Hepatic stellate cell (primary cell): ENCODE data around the gene RIPOR2.
"Not testable (repeated sequence)": the region's sequence is repeated elsewhere in the genome, so short reads cannot be mapped to it uniquely, and the experiment has no call there.

ENCODE experiments used
- DNase-seq: peaks from one replicate; pipeline ENCODE4 v3.0.0; 2011; ENCODE audit warnings: low spot score

The RIPOR2 gene

DNA sequence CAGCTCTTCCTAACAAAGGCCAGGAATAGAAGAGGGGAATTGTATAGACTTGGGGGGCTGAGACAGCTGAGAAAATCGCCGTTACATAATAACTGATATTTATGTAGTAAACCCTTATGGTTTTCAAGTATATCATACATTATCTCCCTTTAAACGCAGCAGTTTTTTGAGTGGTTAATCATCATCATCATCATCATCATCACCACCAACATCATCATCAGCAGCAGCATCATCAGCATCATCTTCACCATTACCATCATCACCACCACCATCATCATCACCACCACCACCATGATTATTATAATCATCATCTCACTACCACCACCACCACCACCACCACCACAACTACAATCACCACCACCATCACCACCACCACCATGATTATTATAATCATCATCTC lies 9.1 kb downstream of the RIPOR2 start:
- DNase-seq = not testable (repeated sequence)

DNA sequence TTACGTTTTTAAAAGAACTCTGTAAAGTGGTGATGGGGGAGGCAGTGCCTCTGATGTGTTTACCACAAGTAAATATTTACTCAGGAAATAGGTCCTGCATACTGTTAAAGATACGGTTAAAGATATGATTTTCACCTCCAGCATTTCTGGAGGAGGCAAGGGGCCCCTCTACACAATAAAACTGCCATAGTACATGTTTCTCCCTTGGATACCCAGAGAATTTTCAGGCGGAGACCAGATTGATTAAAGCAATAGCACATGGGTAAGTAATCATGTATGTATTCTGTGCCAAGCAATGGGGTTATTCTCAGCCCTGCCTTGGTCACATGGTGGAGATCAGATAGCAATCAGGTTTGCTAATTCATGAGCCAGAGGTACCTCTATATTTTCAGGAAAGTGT lies 9.6 kb downstream of the RIPOR2 start:
- DNase-seq = no peak

DNA sequence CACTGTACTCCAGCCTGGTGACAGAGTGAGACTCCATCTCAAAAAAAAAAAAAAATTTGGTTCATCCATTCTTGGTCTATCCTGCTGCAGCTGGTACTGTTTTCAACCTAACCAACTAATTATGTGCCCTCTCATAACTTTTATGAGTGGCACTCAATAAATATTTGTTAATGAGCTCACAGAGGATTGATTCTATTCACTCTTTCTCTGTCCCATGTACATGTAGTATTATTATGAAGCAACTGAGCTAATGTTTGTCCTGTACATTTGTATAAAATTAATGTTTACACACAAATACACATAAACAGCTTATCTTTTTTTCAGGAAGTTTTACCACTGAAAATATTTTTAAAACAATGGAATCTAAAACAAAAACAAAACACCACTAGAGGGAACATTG lies 10.1 kb downstream of the RIPOR2 start:
- DNase-seq = no peak

DNA sequence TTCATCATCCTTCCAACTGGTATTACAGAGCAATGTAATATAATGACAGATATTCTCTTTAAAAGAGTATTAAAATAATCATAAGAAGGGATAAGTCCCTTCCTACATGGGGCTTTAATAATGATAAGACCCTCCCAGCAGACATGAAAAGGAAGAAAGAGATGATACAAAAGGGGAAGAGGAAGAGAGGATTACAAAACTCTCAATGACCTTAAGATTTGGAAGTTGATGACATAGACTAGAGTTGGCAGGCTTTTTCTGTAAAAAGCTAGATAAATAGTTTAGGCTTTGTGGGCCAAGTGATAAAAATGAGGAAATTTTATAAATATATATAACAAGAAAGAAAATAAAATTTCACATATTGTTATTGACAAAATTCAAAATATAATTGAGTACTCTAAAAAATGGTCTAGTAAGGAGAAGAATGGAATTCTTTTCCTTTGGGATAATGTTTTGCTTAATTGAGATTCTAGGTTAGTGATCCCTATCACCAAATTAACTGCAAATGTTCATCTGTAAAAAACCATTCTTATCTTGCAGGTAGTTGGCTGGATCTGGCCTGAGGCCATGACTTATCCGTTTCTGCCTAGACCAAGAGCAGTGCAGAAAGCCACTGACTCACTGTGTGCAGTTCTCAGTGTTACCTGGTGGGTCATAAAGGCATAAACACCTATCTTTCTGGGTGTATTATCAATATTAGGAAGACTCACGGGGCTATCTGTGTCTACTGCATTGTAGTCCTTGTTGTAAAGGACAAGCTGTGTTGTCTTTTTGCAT lies 11.0 kb downstream of the RIPOR2 start:
- DNase-seq = no peak

DNA sequence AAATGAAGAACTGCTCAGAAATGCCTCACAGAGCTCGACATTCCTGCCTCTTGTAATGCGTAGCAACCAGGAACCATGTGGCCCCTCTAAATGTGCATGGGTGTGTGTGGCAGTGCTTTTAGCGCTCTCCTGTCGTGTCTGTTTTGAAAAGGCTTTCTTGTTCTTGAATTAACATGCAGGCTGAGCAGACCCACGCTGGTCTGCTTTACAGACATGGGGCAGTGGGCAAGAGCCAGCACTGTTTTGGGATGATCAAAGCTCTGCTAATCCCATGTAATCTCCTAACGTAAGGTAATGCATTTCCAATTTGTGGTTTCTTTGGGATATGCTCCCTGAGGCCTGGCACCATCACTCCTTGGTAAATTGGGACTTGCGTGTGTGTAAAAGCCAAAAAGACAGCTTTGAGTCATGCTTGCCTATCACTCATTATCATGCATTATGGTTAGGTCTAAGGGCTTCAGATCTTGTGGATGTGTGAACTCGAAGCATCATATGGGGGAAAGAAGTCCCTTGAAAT lies 11.8 kb downstream of the RIPOR2 start:
- DNase-seq = no peak

DNA sequence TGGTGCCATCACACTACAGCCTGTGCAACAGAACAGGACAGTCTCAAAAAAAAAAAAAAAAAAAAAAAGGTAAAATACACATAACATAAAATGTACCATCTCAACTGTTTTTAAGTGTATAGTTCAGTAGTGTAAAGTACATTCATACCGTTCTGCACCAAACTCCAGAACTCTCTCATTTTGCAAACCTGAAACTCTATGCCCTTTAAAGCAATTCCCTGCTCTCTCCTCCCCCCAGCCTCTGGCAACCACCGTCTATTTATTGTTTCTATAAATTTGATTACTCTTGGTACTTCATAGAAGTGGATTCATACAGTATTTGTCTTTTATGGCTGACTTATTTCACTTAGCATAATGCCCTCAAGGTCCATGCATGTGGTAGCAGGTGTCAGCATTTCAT lies 12.9 kb downstream of the RIPOR2 start:
- no peak for DNase-seq

DNA sequence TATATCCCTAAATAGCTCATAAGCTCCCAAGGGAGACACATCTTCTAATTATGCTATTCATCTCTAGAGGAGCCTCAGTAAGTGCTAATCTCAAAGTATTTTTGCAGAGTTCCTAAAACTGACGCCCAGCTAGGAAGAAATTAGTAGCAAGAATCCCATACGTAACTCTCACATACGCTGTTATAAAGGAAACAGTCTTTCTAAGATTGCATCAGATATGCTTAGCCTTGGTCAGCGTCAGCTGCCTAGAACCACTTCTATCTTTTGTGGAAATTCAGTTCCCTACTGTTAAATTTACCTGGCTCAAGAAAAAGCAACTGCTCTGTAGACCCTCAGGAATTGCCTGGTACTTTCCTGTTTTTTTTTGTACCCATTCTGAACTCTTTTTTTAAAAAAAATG lies 13.6 kb downstream of the RIPOR2 start:
- DNase-seq = no peak

DNA sequence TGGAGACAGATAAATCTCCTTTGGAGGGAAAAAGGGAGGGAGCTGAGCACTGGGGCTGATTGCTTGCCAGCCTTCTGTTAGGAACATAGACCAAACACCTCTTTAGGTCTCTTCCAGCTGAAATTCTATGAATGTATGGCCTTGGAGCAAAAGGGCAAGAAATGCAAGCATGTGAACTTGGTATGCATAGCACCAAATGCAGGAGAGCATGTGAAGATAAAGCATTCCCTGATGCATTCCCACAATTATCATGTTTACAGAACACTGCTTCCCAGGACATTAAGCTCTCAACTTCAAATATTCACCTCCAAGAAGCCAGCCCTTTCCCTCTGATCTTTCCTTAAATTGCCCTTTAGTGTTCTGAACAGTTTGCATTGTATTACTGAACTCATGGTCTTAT lies 15.6 kb downstream of the RIPOR2 start:
- no peak for DNase-seq

DNA sequence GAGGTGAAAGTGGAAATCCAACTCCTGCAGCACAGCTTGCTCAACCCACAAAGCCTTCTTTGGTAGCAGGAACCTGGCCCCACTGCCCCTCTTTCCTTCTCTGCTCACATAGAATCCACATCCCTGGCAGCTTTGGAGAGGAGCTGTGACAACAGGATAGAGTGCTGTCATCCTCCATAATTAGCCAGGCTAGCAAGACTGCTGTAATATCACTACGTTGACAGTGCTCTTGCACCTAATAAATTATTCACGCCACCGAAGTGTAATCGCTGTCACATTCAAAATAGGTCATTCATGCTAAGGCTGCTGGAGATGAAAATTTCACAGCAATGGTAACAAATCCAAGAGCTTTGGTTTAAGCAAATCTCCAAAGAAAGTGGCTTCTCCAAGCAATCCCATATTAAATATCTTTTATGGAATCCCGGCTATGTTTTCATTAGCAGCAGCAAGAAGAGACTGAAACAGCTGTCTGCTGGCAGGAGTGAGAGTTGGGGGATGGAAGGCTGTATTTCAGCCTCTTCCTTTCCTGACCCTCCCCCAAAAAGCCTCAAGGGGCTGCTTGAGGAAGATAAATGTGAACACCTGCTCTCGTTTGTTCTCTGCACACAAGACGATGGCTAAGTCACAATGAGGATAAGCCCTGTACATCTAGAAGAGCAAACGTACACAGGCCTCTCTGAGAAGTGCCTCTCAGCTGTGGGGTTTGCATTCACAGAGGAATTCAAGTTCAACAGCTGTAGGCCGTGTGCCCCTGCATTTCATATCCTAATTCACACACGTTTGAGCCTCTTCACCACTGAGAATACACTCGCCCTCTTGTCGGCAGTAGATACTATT lies 16.5 kb downstream of the RIPOR2 start:
- no peak for DNase-seq

DNA sequence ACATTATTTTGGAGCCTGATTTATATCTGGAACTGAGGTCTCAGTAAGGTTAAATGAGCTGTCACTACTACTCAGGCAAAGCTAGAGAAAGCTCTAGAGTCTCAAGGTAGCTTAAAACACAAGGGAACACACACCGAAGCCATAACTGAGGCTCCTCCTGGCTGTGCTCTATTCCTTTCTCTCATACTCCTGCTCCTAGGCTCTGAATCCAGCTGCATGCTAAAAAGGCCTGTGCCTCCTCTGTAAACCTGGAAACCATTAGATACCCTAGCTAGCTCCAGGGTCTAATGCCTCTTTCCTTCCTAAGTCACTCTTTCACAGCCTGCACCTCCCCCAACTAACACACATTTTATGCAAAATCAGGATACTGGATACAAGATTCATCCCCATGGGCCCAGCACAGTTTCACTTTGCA lies 17.1 kb downstream of the RIPOR2 start:
- DNase-seq = no peak

DNA sequence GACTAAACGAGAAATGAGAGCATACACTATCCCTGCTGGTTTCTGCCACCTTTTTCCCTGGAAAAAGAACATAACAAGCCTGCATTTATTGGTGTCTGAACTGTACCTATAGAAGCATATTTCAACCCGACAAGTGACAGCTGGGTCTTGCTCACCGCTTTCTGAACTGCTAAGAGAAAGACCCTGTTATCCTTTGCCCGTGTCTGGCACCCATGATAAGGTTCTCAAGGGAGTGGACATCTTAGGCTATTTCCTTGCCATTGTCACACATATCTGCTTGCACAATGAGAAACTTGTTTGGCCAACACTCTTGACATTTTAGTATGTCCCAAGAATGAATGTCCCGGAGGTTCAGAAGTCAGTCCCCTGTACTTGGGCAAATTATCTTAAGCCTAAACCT lies 19.3 kb downstream of the RIPOR2 start:
- DNase-seq = no peak

DNA sequence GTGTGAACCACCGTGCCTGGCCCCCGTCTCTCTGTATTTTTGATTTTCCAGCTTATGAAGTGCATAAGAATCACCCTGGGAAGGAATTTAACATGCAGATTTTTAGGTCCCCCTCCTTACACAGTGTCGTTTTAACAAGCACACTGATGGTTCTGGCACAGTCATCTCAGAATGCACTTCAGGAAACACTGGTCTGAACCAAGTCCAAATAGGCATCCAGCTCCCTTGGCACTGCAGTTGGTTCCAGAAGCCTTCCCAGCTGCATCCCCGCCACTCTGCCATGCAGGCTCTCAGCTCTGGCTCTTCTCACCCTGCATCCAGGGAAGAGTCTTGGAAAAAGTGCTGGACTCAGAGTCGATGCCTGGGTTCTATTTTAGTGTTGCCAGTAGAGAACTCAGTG lies 20.1 kb downstream of the RIPOR2 start:
- no peak for DNase-seq

DNA sequence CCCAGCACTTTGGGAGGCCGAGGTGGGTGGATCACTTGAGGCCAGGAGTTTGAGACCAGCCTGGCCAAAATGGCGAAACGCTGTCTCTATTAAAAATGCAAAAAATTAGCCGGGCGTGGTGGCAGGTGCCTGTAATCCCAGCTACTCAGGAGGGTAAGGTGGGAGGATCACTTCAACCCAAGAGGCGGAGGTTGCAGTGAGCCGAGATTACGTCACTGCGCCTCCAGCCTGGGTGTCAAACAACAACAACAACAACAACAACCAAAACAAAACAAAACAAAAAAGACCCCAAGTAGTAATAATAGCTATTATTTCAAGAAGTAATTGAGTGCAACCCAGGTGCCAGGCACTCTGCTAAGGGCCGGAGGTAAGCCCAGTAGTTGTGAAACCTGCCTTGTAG lies 21.7 kb downstream of the RIPOR2 start:
- not testable (repeated sequence) for DNase-seq

DNA sequence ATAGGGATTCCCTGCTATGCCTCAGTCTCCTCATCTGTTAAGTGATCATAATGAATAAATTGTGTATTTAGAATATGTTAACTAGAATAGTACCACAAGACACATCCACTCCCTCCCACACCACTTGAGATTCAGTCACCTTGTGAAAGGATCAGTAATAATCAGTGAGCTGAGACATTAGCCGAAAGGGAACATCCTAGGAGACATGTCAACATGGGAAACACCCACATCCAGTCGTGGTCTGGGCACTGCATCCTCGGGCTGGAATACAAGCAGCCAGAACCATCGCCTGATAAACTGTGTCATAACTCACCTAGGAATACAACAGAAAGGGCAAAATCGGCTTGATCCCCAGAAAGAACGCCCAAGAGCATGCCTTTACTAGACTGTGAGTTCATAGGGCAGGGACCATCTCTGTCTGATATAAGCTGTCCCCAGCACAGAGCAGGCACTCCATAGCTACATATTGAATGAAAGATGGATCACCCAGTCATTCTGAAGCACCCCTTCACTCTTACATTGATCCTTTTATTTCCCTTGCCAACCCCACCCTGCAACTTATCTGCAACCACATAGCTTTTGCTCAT lies 23.9 kb downstream of the RIPOR2 start:
- DNase-seq = no peak

DNA sequence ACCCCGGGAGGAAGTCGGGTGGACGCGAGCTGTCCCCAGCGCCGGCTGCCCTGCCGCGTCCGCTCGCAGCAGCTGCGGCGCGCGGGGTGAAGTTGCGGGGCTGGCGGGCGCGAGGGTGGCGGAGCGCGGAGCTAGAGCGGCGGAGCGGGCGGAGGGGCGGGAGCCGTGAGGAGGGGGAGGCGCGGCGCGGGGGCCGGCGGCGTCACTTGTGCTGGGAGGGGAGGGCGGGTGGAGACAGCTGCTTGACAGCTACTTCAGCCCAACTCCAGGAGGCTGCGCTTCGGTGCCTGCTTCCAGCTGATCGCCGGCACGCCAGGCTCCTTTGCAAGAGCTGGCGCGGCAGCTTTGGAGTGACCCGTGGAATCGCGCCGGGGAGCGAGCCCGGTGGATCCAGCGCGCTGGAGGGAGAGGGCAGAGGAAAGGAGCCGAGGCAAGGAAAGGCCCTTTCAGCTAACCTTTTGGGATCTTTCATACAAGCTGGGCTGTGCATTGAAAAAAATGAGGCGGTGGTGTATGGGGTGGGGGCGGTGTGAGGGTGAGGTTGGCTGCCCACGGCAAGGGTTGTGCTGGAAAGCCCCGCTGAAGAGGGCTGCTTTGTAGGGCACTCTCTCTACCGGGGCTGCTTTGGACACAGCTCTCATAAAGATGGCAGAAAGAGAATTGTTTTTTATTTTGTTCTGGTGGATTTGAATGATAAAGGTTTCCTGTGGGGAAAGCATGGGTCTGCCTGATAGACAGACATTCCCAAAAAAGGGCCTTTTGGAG lies 24.6 kb downstream of the RIPOR2 start:
- peak; percentile 34 for DNase-seq

DNA sequence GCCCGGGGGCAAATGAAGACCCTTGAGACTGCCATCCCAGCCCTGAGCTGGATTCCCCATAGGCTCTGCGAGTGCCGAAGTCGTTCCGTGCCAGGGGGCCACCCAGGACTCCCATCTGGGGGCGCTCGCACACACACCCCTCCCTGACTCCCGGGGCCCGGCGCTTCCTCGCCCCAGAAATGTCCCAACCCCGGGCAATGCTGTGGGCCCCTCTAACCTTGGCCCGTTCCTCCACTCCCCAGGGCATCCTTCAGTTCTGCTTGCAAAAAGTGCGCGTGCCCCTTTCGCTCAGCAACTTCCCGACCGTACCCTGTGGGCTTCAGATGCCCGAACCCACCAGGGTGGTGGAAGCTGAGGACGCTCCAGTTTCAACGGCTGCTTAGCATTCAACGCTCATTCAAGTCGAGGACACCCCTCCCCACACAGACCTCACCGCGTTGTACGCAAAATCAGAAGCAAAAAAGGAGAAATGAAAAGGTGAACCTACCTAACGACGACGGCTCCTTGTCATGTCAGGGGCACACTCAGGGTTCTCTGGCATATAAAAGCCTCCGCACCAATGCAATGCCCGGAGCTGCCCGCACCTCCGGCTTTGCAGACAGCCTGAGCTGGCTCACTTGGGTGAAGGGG lies 25.3 kb downstream of the RIPOR2 start:
- DNase-seq = no peak

DNA sequence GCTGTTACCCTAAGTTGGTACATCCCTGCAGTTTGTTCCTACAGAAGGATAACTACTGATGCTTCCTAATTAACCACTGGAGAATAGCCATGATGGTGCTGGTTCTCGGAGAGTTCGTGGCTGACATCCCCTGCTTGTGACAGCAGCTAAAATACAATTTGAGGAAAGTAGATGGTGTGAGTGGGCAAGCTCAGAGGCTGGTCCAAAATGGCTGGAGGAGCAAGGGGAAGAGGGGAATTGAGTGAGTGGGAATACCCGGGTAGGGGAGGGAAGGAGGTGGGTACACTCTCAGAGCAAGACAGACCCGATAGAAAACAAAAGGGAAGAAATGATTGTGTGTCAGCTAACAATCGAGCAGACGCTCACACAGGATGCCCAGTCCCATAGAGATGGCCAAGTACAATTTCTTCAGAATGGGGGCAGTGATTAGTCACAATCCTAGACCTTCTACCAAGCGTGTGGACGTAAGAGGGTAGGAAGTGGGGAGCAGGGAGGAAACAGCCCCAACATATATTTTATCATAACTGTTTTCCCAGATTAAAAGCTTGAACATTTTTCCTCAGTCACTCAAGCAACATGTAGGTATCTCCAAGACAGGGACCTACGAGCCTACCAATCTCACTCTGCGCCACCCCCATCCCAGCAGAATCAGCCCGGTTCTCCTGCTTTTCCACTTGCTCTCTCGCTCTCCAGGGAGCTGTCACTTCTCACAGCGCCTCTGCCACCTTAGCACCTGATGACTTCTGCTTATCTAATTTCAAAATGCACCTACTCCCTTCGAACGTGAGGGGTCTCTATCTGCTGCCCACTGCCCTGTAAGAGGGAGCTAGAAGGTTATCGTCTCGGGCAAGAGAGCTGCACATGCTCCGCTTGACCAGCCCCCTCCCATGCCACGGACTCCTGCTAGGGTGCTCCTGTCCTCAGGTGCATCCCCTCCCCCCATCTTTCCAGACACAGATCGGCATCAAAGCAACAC lies 26.2 kb downstream of the RIPOR2 start:
- no peak for DNase-seq

DNA sequence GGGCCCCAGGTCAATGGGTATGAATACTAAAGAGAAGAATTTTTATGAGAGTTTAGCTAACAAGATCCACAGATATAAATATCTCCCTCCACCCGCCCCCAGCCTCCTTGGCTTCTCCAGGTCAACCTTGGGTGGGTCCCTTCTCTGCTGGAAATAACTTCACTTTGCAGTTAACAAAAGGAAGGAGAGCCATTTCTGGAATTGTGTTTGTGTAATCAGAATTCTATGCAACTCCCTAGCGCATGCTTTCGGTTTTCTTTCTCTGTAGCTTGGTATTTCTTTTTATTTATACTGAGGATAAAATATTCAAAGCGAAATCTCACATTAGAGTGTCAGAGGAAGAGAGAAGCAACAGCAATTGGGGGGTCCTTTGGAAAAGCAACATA lies 27.1 kb downstream of the RIPOR2 start:
- DNase-seq = no peak

DNA sequence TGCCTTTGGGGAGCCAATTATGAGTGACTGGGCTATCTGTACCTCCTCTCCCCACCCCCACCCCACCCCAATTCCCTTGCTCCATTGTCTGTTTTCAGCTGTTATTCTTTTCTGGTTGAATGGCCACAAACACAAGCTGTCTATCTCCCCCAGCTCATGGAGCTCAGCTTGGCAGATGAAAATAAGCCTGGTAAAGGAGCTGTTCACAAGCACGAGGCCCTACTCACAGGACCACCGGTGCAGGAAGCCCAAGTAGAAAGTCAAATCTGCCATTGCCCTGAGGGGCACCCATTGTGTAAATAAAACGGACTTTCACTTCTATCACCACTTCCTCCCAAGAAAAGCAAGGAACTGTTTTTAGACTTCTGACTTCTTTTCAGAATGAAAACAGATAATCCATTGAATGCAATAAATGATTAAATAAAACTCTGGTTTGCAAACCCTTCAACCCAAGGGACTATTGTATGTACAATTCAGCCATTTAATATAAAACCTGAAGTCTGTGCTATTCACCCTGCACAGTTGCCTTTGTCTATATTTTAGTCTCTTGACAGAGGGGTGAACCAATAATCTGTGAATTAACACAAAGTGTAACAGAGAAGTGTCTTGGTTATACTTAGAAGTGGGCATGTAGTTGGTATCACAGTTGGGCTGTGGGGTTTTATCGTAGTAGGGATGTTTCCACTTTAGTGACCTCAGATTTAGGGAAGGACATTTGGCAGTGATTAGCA lies 27.7 kb downstream of the RIPOR2 start:
- no peak for DNase-seq

DNA sequence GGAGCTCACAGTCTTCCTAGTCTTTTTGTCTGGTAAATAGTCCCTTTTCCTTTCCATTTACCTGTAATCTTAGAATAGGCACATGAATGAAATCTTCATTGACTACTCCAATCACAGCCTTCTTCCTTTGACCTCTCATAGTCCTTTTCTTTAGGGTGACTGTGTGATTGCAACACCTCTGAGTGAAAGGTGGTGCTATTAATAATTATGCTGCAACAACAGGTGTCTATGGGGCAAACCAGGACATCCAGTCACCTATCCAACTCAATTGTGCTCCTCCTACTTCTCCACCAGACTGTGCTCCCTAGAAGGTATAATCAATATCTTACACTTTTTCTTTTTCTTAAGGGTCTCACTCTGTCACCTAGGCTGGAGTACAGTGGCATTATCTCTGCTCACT lies 29.4 kb downstream of the RIPOR2 start:
- DNase-seq = no peak
